HepG2 (cell line): ENCODE measurements around the gene AP5Z1. TPM values are rescaled to one million over a fixed set of nuclear protein-coding genes. Genes with fewer than 3 reads are reported as not detected.

ENCODE experiments used
- ATAC-seq: fragments of 200-7000 bp; cut with Tn5 transposase; 3 replicates; pipeline ENCODE4 v1.9.1; 2020; ENCODE audit warnings: mild to moderate bottlenecking, moderate library complexity
- BruUV-seq: library from RNA; stranded (reverse); fragments of 400-500 nt; replicated peaks from 2 replicates; lab custom pipeline; 2021; lab: Mats Ljungman, UMichigan
- CTCF ChIA-PET: fragments of 300-600 bp; formaldehyde crosslinking; extraction: SDS; loops from one replicate; lab custom pipeline; 2021; ENCODE audit warnings: low total read pairs, inconsistent platforms, low intra/inter-chr PET ratio; lab: Yijun Ruan, JAX
- POLR2A ChIA-PET: fragments of 350-600 bp; sonication (Branson Sonifier 250); formaldehyde crosslinking; loops from one replicate; lab custom pipeline; 2020; ENCODE audit warnings: antibody characterized with exemption, inconsistent platforms; lab: Yijun Ruan, JAX
- DNase-seq: peaks from one replicate; pipeline ENCODE4 v3.0.0-alpha.2; 2015; ENCODE audit warnings: low spot score
- FAIRE-seq: peaks from 3 replicates; lab custom pipeline; 2011; peaks lifted over from hg19 to GRCh38; lab: Jason Lieb, UNC
- H2AFZ ChIP-seq: one replicate; pipeline ENCODE4 v1.6.1; 2011; ENCODE audit warnings: low read length, inconsistent platforms
- H3K27ac ChIP-seq: fragments of 300-600 bp; 3 replicates; pipeline ENCODE4 v1.8.0; 2011; ENCODE audit warnings: mixed run types, mild to moderate bottlenecking, mixed read lengths, low read length, inconsistent platforms; ENCODE audit not compliant: insufficient read depth; ENCODE audit errors: extremely low read length
- H3K27me3 ChIP-seq, 2 experiments: fragments of 200-600 bp in 1 of 2; 2 replicates in 1 of 2; 3 replicates in 1 of 2; pipeline versions ENCODE4 v1.6.0 to v1.8.0; 2011; ENCODE audit warnings: low read length in 2 of 2, mild to moderate bottlenecking in 2 of 2, moderate library complexity in 2 of 2, inconsistent platforms in 1 of 2; ENCODE audit not compliant: insufficient read depth in 2 of 2, control insufficient read depth in 1 of 2
- H3K36me3 ChIP-seq, 2 experiments: fragments of 200-600 bp in 1 of 2; replicated peaks in 1 of 2; 2 replicates in 1 of 2; 3 replicates in 1 of 2; pipeline versions ENCODE4 v1.5.1 to v1.8.0; 2011; ENCODE audit warnings: low read length in 2 of 2, inconsistent platforms in 1 of 2; ENCODE audit not compliant: insufficient read depth in 2 of 2, control insufficient read depth in 1 of 2
- H3K4me1 ChIP-seq: 2 replicates; pipeline ENCODE4 v1.5.1; 2012; ENCODE audit warnings: low read length, inconsistent platforms; ENCODE audit not compliant: insufficient read depth
- H3K4me2 ChIP-seq: 2 replicates; pipeline ENCODE4 v1.6.0; 2011; ENCODE audit warnings: low read depth, low read length, inconsistent platforms
- H3K4me3 ChIP-seq, 3 experiments: fragments of 200-600 bp in 1 of 3; sonication (generic), shearing (Covaris generic) in 1 of 3; replicated peaks in 1 of 3; 2 replicates each; pipeline ENCODE4 v1.5.1; 2011 to 2016; ENCODE audit warnings: low read length in 3 of 3, inconsistent platforms in 2 of 3, low read depth in 2 of 3, mild to moderate bottlenecking in 2 of 3, control low read depth in 1 of 3, mixed read lengths in 1 of 3; ENCODE audit not compliant: insufficient read depth in 1 of 3
- H3K79me2 ChIP-seq: one replicate; pipeline ENCODE4 v1.6.1; 2011; ENCODE audit warnings: low read length, inconsistent platforms; ENCODE audit not compliant: insufficient read depth
- H3K9ac ChIP-seq: 2 replicates; pipeline ENCODE4 v1.6.0; 2011; ENCODE audit warnings: mild to moderate bottlenecking, low read depth, low read length, inconsistent platforms; ENCODE audit not compliant: insufficient read depth
- H3K9me3 ChIP-seq: 2 replicates; pipeline ENCODE4 v1.5.1; 2012; ENCODE audit warnings: mild to moderate bottlenecking, low read length
- H4K20me1 ChIP-seq: 2 replicates; pipeline ENCODE4 v1.6.0; 2011; ENCODE audit warnings: inconsistent platforms, mild to moderate bottlenecking, low read length, moderate library complexity; ENCODE audit not compliant: insufficient read depth
- BATF2 ChIP-seq: sonication (generic); formaldehyde crosslinking; IDR thresholded peaks from 2 replicates; pipeline ENCODE4 v1.8.0; 2022; ENCODE audit warnings: mild to moderate bottlenecking, missing genetic modification reagents, moderate library complexity
- BRCA1 ChIP-seq: sonication (generic); formaldehyde crosslinking; IDR thresholded peaks from 2 replicates; pipeline ENCODE4 v1.4.0; 2020; ENCODE audit warnings: missing genetic modification reagents
- DNMT1 ChIP-seq: sonication (generic); formaldehyde crosslinking; IDR thresholded peaks from 2 replicates; pipeline ENCODE4 v1.5.1; 2020; ENCODE audit warnings: mild to moderate bottlenecking, missing genetic modification reagents
- MAFF ChIP-seq: IDR thresholded peaks from 2 replicates; pipeline ENCODE4 v1.6.1; 2011; ENCODE audit warnings: low read depth, low read length, improper control_type of control experiment
- MED1 ChIP-seq: sonication (generic); formaldehyde crosslinking; IDR thresholded peaks from 2 replicates; pipeline ENCODE4 v1.4.0; 2020; ENCODE audit warnings: missing genetic modification reagents
- NFKBIZ ChIP-seq: IDR thresholded peaks from 2 replicates; pipeline ENCODE4 v1.6.1; 2018; ENCODE audit warnings: missing genetic modification reagents, missing compliant biosample characterization
- PRDM4 ChIP-seq: sonication (generic); formaldehyde crosslinking; IDR thresholded peaks from 2 replicates; pipeline ENCODE4 v1.9.0; 2021; ENCODE audit warnings: missing genetic modification reagents, borderline replicate concordance
- SMARCC2 ChIP-seq: fragments of 450-650 bp; IDR thresholded peaks from 2 replicates; pipeline ENCODE4 v1.6.1; 2017; ENCODE audit warnings: antibody characterized with exemption, mild to moderate bottlenecking
- SMARCE1 ChIP-seq: fragments of 450-650 bp; IDR thresholded peaks from 2 replicates; pipeline ENCODE4 v1.6.1; 2017; ENCODE audit warnings: borderline replicate concordance
- TFAP4 ChIP-seq: sonication (generic); IDR thresholded peaks from 2 replicates; pipeline ENCODE4 v1.6.1; 2016; ENCODE audit warnings: low read depth, borderline replicate concordance
- ZBTB8A ChIP-seq: sonication (generic); formaldehyde crosslinking; IDR thresholded peaks from 2 replicates; pipeline ENCODE4 v1.4.0; 2020; ENCODE audit warnings: mild to moderate bottlenecking, low read depth, missing genetic modification reagents, borderline replicate concordance
- ZNF567 ChIP-seq: sonication (generic); formaldehyde crosslinking; IDR thresholded peaks from 2 replicates; pipeline ENCODE4 v1.8.1; 2023; ENCODE audit warnings: mild to moderate bottlenecking, missing genetic modification reagents, borderline replicate concordance
- WGBS: methylation state at CpG from one replicate; pipeline ENCODE4 v1.1.6; 2017; ENCODE audit warnings: low lambda C conversion rate; 5-methylcytosine and 5-hydroxymethylcytosine counted together
- in situ Hi-C: cut with HindIII; loops from 2 replicates; pipeline ENCODE4 v1.10.0; 2017; ENCODE audit warnings: low pct_unique_long_range_greater_than_20kb; ENCODE audit not compliant: extremely low pct_ligation_motif_present
- intact Hi-C: fragments of 100-400 bp; cut with micrococcal nuclease; formaldehyde crosslinking; loops from one replicate; pipeline ENCODE4 v1.10.0; 2022; ENCODE audit not compliant: unreplicated experiment
- polyA plus RNA-seq, 8 experiments: library from polyadenylated mRNA; depleted of rRNA in 3 of 8; stranded (reverse) in 7 of 8; unstranded in 1 of 8; fragments of >200 nt; fragmentation: Illumina TruSeq in 4 of 8; extraction: Trizol in 4 of 8; gene quantifications; 2 replicates each; pipeline versions ENCODE4 v1.2.1 to v1.2.3, GENCODE V29; 2011 to 2016; ENCODE audit warnings: low read depth in 4 of 8, missing spikeins in 1 of 8, mixed read lengths in 1 of 8; ENCODE audit not compliant: insufficient read depth in 1 of 8
- total RNA-seq, 5 experiments: library from RNA; depleted of rRNA; stranded (reverse); fragments of >200 nt; fragmentation: Illumina TruSeq; extraction: Trizol; gene quantifications; 2 replicates each; pipeline ENCODE4 v1.2.3, GENCODE V29; 2016; ENCODE audit warnings: low read depth in 1 of 5
- TF ChIP-seq, protein P1 (sequence below): sonication (generic); formaldehyde crosslinking; IDR thresholded peaks from 2 replicates; pipeline ENCODE4 v1.4.0; 2020; ENCODE audit warnings: low read depth, mild to moderate bottlenecking, missing genetic modification reagents

The AP5Z1 gene
- total and polyA plus RNA-seq, 2 of the 13 experiments (the other 11 are each of a cell fraction or from before 2014, with no cell fraction given): 9.3 to 15.1 TPM

GRCh38 chr7:4726566-4726965 is 48.9 kb upstream of the AP5Z1 start (continued):
- no peak for TF ChIP-seq PRDM4 (CRISPR knock-in tag)
- no peak for TF ChIP-seq MED1 (CRISPR knock-in tag)

DNA sequence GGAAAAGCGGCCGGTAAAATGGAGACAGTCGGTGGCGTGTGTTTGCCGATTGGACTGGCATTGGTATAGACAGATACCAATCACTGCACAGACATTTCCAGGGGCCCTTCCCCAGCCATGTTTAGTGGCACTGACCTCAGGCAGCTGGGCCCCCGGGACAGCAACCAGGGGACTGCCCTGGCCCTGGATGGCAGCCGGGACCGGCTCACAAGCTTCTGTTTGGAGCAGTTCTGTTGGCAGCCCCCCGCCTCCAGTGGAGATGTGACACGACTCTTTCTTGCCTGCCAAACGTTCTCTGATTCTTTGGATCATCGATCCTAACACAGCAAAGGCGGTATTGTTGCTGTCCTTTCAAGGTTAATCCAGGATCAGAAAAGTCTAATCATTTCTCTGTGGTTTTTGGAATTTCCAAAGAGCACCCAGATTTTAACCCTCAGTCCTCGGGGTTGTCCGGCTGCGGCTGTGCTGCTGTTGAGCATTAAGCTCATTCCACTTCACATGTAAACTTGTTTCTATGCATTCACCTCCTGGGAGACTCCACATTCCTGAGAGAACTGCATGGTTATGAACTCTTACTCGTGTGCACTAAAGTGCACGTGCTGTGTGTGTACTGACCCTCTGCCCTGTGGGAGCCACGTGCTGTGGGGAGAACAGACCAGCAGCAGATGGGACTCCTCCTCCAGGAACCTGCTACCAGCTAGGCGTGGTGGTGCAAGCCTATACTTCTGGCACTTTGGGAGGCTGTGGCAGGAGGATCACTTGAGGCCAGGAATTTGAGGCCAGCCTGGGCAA is 47.3 kb upstream of the AP5Z1 start:
- H3K4me2 ChIP-seq: no peak overlapping the region
- no peak for FAIRE-seq
- no peak for TF ChIP-seq BRCA1 (CRISPR knock-in tag)
- no peak for TF ChIP-seq TFAP4
- no peak for TF ChIP-seq ZNF567 (CRISPR knock-in tag)
- TF ChIP-seq, protein P1, sequence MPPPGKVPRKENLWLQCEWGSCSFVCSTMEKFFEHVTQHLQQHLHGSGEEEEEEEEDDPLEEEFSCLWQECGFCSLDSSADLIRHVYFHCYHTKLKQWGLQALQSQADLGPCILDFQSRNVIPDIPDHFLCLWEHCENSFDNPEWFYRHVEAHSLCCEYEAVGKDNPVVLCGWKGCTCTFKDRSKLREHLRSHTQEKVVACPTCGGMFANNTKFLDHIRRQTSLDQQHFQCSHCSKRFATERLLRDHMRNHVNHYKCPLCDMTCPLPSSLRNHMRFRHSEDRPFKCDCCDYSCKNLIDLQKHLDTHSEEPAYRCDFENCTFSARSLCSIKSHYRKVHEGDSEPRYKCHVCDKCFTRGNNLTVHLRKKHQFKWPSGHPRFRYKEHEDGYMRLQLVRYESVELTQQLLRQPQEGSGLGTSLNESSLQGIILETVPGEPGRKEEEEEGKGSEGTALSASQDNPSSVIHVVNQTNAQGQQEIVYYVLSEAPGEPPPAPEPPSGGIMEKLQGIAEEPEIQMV (CRISPR knock-in tag): no peak
- no peak for TF ChIP-seq BATF2 (CRISPR knock-in tag)
- TF ChIP-seq SMARCE1: no peak
- TF ChIP-seq SMARCC2: no peak
- no peak for TF ChIP-seq ZBTB8A (CRISPR knock-in tag)
- no peak for TF ChIP-seq MAFF
- TF ChIP-seq NFKBIZ (CRISPR knock-in tag): no peak
- no peak for TF ChIP-seq DNMT1 (CRISPR knock-in tag)

More for the DNA sequence above, 47.3 kb upstream of the AP5Z1 start:
- intact Hi-C loops (no loop called here), in situ Hi-C loops (no loop called here)
- POLR2A ChIA-PET: no interaction called here
- H4K20me1 ChIP-seq: peaks cover 46% of the 10 kb centered on the region; the same call in 1 of the 2 replicates
- DNase-seq: no peak
- H3K4me3 ChIP-seq: no peak overlapping the region
- H2AFZ ChIP-seq: no peak overlapping the region
- H3K36me3 ChIP-seq: peaks cover 8 to 31% of the 10 kb centered on the region in 2 experiments; a peak in 4 of 5 replicates
- CTCF ChIA-PET: no interaction called here
- H3K79me2 ChIP-seq: peaks cover 65% of the 10 kb centered on the region
- H3K4me1 ChIP-seq: peaks cover 39% of the 10 kb centered on the region
- H3K9me3 ChIP-seq: no peaks in the 10 kb centered on the region
- no peak overlapping the region for H3K27ac ChIP-seq
- 95% methylated on average over 20 of the region's 20 CpGs for WGBS
- no peak for ATAC-seq
- no TSS peak for BruUV-seq
- no peak overlapping the region for H3K9ac ChIP-seq
- H3K27me3 ChIP-seq: no peaks in the 10 kb centered on the region
